ENCODE data around the gene SUMF1. TPM values are rescaled to one million over a fixed set of nuclear protein-coding genes. Genes with fewer than 3 reads are reported as not detected.
"Not testable (repeated sequence)": the region's sequence is repeated elsewhere in the genome, so short reads cannot be mapped to it uniquely, and the experiment has no call there.

Gene SUMF1
- total RNA-seq, 1 donor from 2014 or later = 28.2 TPM

GRCh38 chr3:4462369-4463040 lies 4.6 kb downstream of the SUMF1 start:
- peaks cover 5 to 16% (median 12%) of the 10 kb centered on the region in 3 donors for H3K4me1 ChIP-seq (ENCODE audit: control insufficient read depth in 3 of 3, insufficient read depth in 3 of 3, low read length in 3 of 3)
- H3K9ac ChIP-seq (ENCODE audit: low read depth in 1 of 3, low read length in 3 of 3) = no peak overlapping the region
- H3K36me3 ChIP-seq (ENCODE audit: control insufficient read depth in 3 of 3, insufficient read depth in 3 of 3, low read length in 3 of 3) = no peaks in the 10 kb centered on the region
- no peaks in the 10 kb centered on the region for H3K27me3 ChIP-seq (ENCODE audit: control insufficient read depth in 3 of 3, insufficient read depth in 3 of 3, low read length in 3 of 3)
- H3K27ac ChIP-seq (ENCODE audit: low read depth, low read length) = no peak overlapping the region
- H3K9me3 ChIP-seq (ENCODE audit: control insufficient read depth in 3 of 3, low read length in 3 of 3) = no peaks in the 10 kb centered on the region
- H3K4me3 ChIP-seq (ENCODE audit: low read length in 3 of 3) = no peak overlapping the region

GRCh38 chr3:4461468-4462090 lies 5.5 kb downstream of the SUMF1 start:
- H3K27me3 ChIP-seq (ENCODE audit: control insufficient read depth in 3 of 3, insufficient read depth in 3 of 3, low read length in 3 of 3) = no peaks in the 10 kb centered on the region
- H3K27ac ChIP-seq (ENCODE audit: low read depth, low read length) = no peak overlapping the region
- no peaks in the 10 kb centered on the region for H3K9me3 ChIP-seq (ENCODE audit: control insufficient read depth in 3 of 3, low read length in 3 of 3)
- H3K4me1 ChIP-seq (ENCODE audit: control insufficient read depth in 3 of 3, insufficient read depth in 3 of 3, low read length in 3 of 3) = peaks cover 3 to 11% (median 9%) of the 10 kb centered on the region in 3 donors
- H3K9ac ChIP-seq (ENCODE audit: low read depth in 1 of 3, low read length in 3 of 3) = no peak overlapping the region
- H3K4me3 ChIP-seq (ENCODE audit: low read length in 3 of 3) = no peak overlapping the region
- no peaks in the 10 kb centered on the region for H3K36me3 ChIP-seq (ENCODE audit: control insufficient read depth in 3 of 3, insufficient read depth in 3 of 3, low read length in 3 of 3)

GRCh38 chr3:4460334-4460733 lies 6.7 kb downstream of the SUMF1 start:
- H3K27me3 ChIP-seq (ENCODE audit: control insufficient read depth in 3 of 3, insufficient read depth in 3 of 3, low read length in 3 of 3) = no peaks in the 10 kb centered on the region
- H3K36me3 ChIP-seq (ENCODE audit: control insufficient read depth in 3 of 3, insufficient read depth in 3 of 3, low read length in 3 of 3) = no peaks in the 10 kb centered on the region
- H3K9ac ChIP-seq (ENCODE audit: low read depth in 1 of 3, low read length in 3 of 3) = no peak overlapping the region
- no peak overlapping the region for H3K4me3 ChIP-seq (ENCODE audit: low read length in 3 of 3)
- H3K9me3 ChIP-seq (ENCODE audit: control insufficient read depth in 3 of 3, low read length in 3 of 3) = no peaks in the 10 kb centered on the region
- H3K4me1 ChIP-seq (ENCODE audit: control insufficient read depth in 3 of 3, insufficient read depth in 3 of 3, low read length in 3 of 3) = peaks cover 0 to 6% (median 5%) of the 10 kb centered on the region in 3 donors
- H3K27ac ChIP-seq (ENCODE audit: low read depth, low read length) = no peak overlapping the region

- H3K27me3 ChIP-seq (ENCODE audit: control insufficient read depth in 3 of 3, insufficient read depth in 3 of 3, low read length in 3 of 3) = no peaks in the 10 kb centered on the region
- H3K27ac ChIP-seq (ENCODE audit: low read depth, low read length) = no peak overlapping the region
- no peak overlapping the region for H3K4me3 ChIP-seq (ENCODE audit: low read length in 3 of 3)
- no peak overlapping the region for H3K9ac ChIP-seq (ENCODE audit: low read depth in 1 of 3, low read length in 3 of 3)
- no peaks in the 10 kb centered on the region for H3K36me3 ChIP-seq (ENCODE audit: control insufficient read depth in 3 of 3, insufficient read depth in 3 of 3, low read length in 3 of 3)
- H3K9me3 ChIP-seq (ENCODE audit: control insufficient read depth in 3 of 3, low read length in 3 of 3) = no peaks in the 10 kb centered on the region
- peaks cover 0 to 6% (median 5%) of the 10 kb centered on the region in 3 donors for H3K4me1 ChIP-seq (ENCODE audit: control insufficient read depth in 3 of 3, insufficient read depth in 3 of 3, low read length in 3 of 3)
These were observed 8.1 kb downstream of the SUMF1 start for GRCh38 chr3:4458961-4459360.

- H3K4me1 ChIP-seq (ENCODE audit: control insufficient read depth in 3 of 3, insufficient read depth in 3 of 3, low read length in 3 of 3); H3K27me3 ChIP-seq (ENCODE audit: control insufficient read depth in 3 of 3, insufficient read depth in 3 of 3, low read length in 3 of 3); H3K9ac ChIP-seq (ENCODE audit: low read depth in 1 of 3, low read length in 3 of 3); H3K4me3 ChIP-seq (ENCODE audit: low read length in 3 of 3); H3K36me3 ChIP-seq (ENCODE audit: control insufficient read depth in 3 of 3, insufficient read depth in 3 of 3, low read length in 3 of 3); H3K27ac ChIP-seq (ENCODE audit: low read depth, low read length); H3K9me3 ChIP-seq (ENCODE audit: control insufficient read depth in 3 of 3, low read length in 3 of 3): not testable (repeated sequence)
These were observed 10.3 kb downstream of the SUMF1 start for GRCh38 chr3:4456780-4457179.

- H3K9ac ChIP-seq (ENCODE audit: low read depth in 1 of 3, low read length in 3 of 3) = no peak overlapping the region
- no peak overlapping the region for H3K27ac ChIP-seq (ENCODE audit: low read depth, low read length)
- no peak overlapping the region for H3K4me3 ChIP-seq (ENCODE audit: low read length in 3 of 3)
- no peaks in the 10 kb centered on the region for H3K9me3 ChIP-seq (ENCODE audit: control insufficient read depth in 3 of 3, low read length in 3 of 3)
- no peaks in the 10 kb centered on the region for H3K4me1 ChIP-seq (ENCODE audit: control insufficient read depth in 3 of 3, insufficient read depth in 3 of 3, low read length in 3 of 3)
- no peaks in the 10 kb centered on the region for H3K27me3 ChIP-seq (ENCODE audit: control insufficient read depth in 3 of 3, insufficient read depth in 3 of 3, low read length in 3 of 3)
- peaks cover 0 to 10% (median 9%) of the 10 kb centered on the region in 3 donors for H3K36me3 ChIP-seq (ENCODE audit: control insufficient read depth in 3 of 3, insufficient read depth in 3 of 3, low read length in 3 of 3)
These were observed 12.9 kb downstream of the SUMF1 start for GRCh38 chr3:4454142-4454541.

GRCh38 chr3:4449043-4449805 lies 17.8 kb downstream of the SUMF1 start:
- Histone ChIP-seq H3K4me1 (ENCODE audit: control insufficient read depth in 3 of 3, insufficient read depth in 3 of 3, low read length in 3 of 3) (peaks cover 0 to 4% (median 0%) of the 10 kb centered on the region in 3 donors), H3K9ac (ENCODE audit: low read depth in 1 of 3, low read length in 3 of 3) (no peak overlapping the region), H3K27me3 (ENCODE audit: control insufficient read depth in 3 of 3, insufficient read depth in 3 of 3, low read length in 3 of 3) (no peaks in the 10 kb centered on the region), H3K27ac (ENCODE audit: low read depth, low read length) (no peak overlapping the region), H3K9me3 (ENCODE audit: control insufficient read depth in 3 of 3, low read length in 3 of 3) (no peaks in the 10 kb centered on the region), H3K36me3 (ENCODE audit: control insufficient read depth in 3 of 3, insufficient read depth in 3 of 3, low read length in 3 of 3) (peaks cover 0 to 25% (median 17%) of the 10 kb centered on the region in 3 donors), H3K4me3 (ENCODE audit: low read length in 3 of 3) (no peak overlapping the region)

- Histone ChIP-seq H3K9me3 (ENCODE audit: control insufficient read depth in 3 of 3, low read length in 3 of 3) (no peaks in the 10 kb centered on the region), H3K36me3 (ENCODE audit: control insufficient read depth in 3 of 3, insufficient read depth in 3 of 3, low read length in 3 of 3) (peaks cover 0 to 25% (median 17%) of the 10 kb centered on the region in 3 donors), H3K4me3 (ENCODE audit: low read length in 3 of 3) (no peak overlapping the region)
These were observed 18.9 kb downstream of the SUMF1 start for GRCh38 chr3:4448187-4448586.

GRCh38 chr3:4447295-4447999 lies 19.6 kb downstream of the SUMF1 start:
- Histone ChIP-seq H3K9ac (ENCODE audit: low read depth in 1 of 3, low read length in 3 of 3) (no peak overlapping the region), H3K27me3 (ENCODE audit: control insufficient read depth in 3 of 3, insufficient read depth in 3 of 3, low read length in 3 of 3) (no peaks in the 10 kb centered on the region), H3K4me1 (ENCODE audit: control insufficient read depth in 3 of 3, insufficient read depth in 3 of 3, low read length in 3 of 3) (peaks cover 0 to 4% (median 0%) of the 10 kb centered on the region in 3 donors), H3K36me3 (ENCODE audit: control insufficient read depth in 3 of 3, insufficient read depth in 3 of 3, low read length in 3 of 3) (peaks cover 0 to 25% (median 17%) of the 10 kb centered on the region in 3 donors), H3K9me3 (ENCODE audit: control insufficient read depth in 3 of 3, low read length in 3 of 3) (no peaks in the 10 kb centered on the region), H3K27ac (ENCODE audit: low read depth, low read length) (no peak overlapping the region), H3K4me3 (ENCODE audit: low read length in 3 of 3) (no peak overlapping the region)

More at GRCh38 chr3:4448187-4448586, 18.9 kb downstream of the SUMF1 start:
- no peaks in the 10 kb centered on the region for H3K27me3 ChIP-seq (ENCODE audit: control insufficient read depth in 3 of 3, insufficient read depth in 3 of 3, low read length in 3 of 3)
- H3K27ac ChIP-seq (ENCODE audit: low read depth, low read length) = no peak overlapping the region
- peaks cover 0 to 4% (median 0%) of the 10 kb centered on the region in 3 donors for H3K4me1 ChIP-seq (ENCODE audit: control insufficient read depth in 3 of 3, insufficient read depth in 3 of 3, low read length in 3 of 3)
- H3K9ac ChIP-seq (ENCODE audit: low read depth in 1 of 3, low read length in 3 of 3) = no peak overlapping the region
